Measurements from ENCODE around the gene GPR78. TPM values are rescaled to one million over a fixed set of nuclear protein-coding genes. Genes with fewer than 3 reads are reported as not detected.

Gene GPR78, protein sequence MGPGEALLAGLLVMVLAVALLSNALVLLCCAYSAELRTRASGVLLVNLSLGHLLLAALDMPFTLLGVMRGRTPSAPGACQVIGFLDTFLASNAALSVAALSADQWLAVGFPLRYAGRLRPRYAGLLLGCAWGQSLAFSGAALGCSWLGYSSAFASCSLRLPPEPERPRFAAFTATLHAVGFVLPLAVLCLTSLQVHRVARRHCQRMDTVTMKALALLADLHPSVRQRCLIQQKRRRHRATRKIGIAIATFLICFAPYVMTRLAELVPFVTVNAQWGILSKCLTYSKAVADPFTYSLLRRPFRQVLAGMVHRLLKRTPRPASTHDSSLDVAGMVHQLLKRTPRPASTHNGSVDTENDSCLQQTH
- total RNA-seq: 1 to 10 TPM; 3.7 to 8.1 TPM
- 0.82 TPM for polyA plus RNA-seq (2013, experiment 1 of 2)
- polyA plus RNA-seq (2013, experiment 2 of 2): 1.2 TPM
- long read RNA-seq, experiment 1, partial matches to known transcripts: 0 of 1 reads
- long read RNA-seq, experiment 1, other reads (novel, unspliced or antisense): 1 of 1 reads
- long read RNA-seq, experiment 2, partial matches to known transcripts: 0 of 7 reads
- long read RNA-seq, experiment 2, other reads (novel, unspliced or antisense): 7 of 7 reads
- long read RNA-seq, experiment 3, partial matches to known transcripts: 6 of 18 reads
- long read RNA-seq, experiment 3, other reads (novel, unspliced or antisense): 12 of 18 reads
- long read RNA-seq, experiment 4, partial matches to known transcripts: 0 of 4 reads
- long read RNA-seq, experiment 4, other reads (novel, unspliced or antisense): 4 of 4 reads

DNA sequence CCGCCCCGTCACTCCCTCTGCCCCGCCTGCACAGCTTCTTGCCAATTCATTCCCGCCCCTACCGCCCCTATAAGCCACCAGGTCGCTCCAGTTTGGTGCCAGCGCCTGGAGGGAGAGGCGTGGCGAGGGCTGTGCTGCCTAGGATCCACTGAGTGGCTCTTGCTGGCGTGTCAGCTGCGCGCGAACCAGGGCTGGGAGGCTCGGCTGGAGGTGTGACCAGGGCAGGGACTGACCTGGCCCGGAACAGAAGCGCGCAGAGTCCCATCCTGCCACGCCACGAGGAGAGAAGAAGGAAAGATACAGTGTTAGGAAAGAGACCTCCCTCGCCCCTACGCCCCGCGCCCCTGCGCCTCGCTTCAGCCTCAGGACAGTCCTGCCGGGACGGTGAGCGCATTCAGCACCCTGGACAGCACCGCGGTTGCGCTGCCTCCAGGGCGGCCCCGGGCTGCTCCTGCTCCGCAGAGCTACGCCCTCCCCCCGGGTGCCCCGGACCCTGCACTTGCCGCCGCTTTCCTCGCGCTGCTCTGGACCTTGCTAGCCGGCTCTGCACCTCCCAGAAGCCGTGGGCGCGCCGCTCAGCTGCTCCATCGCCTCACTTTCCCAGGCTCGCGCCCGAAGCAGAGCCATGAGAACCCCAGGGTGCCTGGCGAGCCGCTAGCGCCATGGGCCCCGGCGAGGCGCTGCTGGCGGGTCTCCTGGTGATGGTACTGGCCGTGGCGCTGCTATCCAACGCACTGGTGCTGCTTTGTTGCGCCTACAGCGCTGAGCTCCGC is at the start of gene GPR78:
GPR78 (plus strand) TSS at position 72 of the 773 bp plus-strand sequence; CDS start at position 663, 591 bp downstream.
- H3K4me1 ChIP-seq (ENCODE audit: control insufficient read depth, insufficient read depth, low read length): peaks cover 22% of the 10 kb centered on the region
- peak; percentile 98 for DNase-seq
- no peak within 1 kb of the TSS for H3K27ac ChIP-seq (ENCODE audit: low read depth, low read length)
- no peaks in the 10 kb centered on the region for H3K9me3 ChIP-seq (ENCODE audit: control insufficient read depth, low read length)
- Mint-ChIP-seq H3K4me1 (peaks cover 31% of the 10 kb centered on the region), H3K27me3 (ENCODE audit: insufficient read depth) (peaks cover 45% of the 10 kb centered on the region), H3K27ac (no peak within 1 kb of the TSS), H3K9me3 (no peaks in the 10 kb centered on the region), H3K36me3 (ENCODE audit: low read depth) (no peaks in the 10 kb centered on the region), H3K4me3 (peak within 1 kb of the TSS; percentile 43)
- TF ChIP-seq, protein P1, sequence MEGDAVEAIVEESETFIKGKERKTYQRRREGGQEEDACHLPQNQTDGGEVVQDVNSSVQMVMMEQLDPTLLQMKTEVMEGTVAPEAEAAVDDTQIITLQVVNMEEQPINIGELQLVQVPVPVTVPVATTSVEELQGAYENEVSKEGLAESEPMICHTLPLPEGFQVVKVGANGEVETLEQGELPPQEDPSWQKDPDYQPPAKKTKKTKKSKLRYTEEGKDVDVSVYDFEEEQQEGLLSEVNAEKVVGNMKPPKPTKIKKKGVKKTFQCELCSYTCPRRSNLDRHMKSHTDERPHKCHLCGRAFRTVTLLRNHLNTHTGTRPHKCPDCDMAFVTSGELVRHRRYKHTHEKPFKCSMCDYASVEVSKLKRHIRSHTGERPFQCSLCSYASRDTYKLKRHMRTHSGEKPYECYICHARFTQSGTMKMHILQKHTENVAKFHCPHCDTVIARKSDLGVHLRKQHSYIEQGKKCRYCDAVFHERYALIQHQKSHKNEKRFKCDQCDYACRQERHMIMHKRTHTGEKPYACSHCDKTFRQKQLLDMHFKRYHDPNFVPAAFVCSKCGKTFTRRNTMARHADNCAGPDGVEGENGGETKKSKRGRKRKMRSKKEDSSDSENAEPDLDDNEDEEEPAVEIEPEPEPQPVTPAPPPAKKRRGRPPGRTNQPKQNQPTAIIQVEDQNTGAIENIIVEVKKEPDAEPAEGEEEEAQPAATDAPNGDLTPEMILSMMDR (conservative IDR thresholded peaks at IDR 0.05): no peak
- H3K36me3 ChIP-seq (ENCODE audit: control insufficient read depth, insufficient read depth, low read length): peaks cover 5% of the 10 kb centered on the region
- H3K9ac ChIP-seq (ENCODE audit: extremely low read depth, low read length, poor library complexity, severe bottlenecking): no peak within 1 kb of the TSS
- WGBS, 2 experiments (ENCODE audit: insufficient coverage in 1 of 2, insufficient read length in 1 of 2): 0 to 1% methylated on average over 37 to 63 of the region's 63 CpGs
- H3K27me3 ChIP-seq (ENCODE audit: control insufficient read depth, insufficient read depth, low read length, poor library complexity, severe bottlenecking): peaks cover 32% of the 10 kb centered on the region
- H3K4me3 ChIP-seq (ENCODE audit: low read length): peak within 1 kb of the TSS; percentile 65

DNA sequence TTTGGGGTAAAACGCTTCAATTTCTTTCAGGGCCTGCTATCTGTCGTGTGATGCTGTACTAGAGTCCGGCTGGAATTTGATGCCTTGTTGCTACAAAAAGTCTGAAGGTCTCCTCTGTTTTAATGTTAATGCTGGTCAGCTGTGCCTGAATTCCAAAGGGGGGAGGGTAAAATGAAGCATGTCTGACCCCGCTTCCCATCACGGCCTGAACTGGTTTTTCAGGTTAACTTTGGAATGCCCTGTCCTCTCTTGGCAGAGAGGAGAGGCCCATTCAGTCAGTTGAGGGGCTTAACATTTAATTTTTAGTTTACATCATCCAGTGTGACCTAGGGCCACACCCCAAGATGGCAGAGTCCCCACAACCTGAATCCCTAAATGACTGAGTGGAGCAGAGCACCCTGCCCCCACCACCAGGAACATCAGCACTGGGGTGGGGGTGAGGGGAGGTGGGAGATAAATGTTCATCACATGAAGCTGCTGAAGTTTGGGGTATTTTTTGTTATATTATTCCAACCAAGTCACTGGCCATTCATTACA is 47.9 kb upstream of the GPR78 start:
- peaks cover 11% of the 10 kb centered on the region for H3K4me1 Mint-ChIP-seq
- Histone ChIP-seq H3K4me1 (ENCODE audit: control insufficient read depth, insufficient read depth, low read length) (no peaks in the 10 kb centered on the region), H3K27me3 (ENCODE audit: control insufficient read depth, insufficient read depth, low read length, poor library complexity, severe bottlenecking) (no peaks in the 10 kb centered on the region), H3K9me3 (ENCODE audit: control insufficient read depth, low read length) (peaks cover 9% of the 10 kb centered on the region), H3K9ac (ENCODE audit: extremely low read depth, low read length, poor library complexity, severe bottlenecking) (no peak overlapping the region), H3K4me3 (ENCODE audit: low read length) (no peak overlapping the region), H3K36me3 (ENCODE audit: control insufficient read depth, insufficient read depth, low read length) (no peaks in the 10 kb centered on the region), H3K27ac (ENCODE audit: low read depth, low read length) (no peak overlapping the region)
- H3K27me3 Mint-ChIP-seq (ENCODE audit: insufficient read depth): peaks cover 4% of the 10 kb centered on the region
- no peak overlapping the region for H3K27ac Mint-ChIP-seq
- no peak for DNase-seq
- H3K36me3 Mint-ChIP-seq (ENCODE audit: low read depth): no peaks in the 10 kb centered on the region
- TF ChIP-seq, protein P1 (conservative IDR thresholded peaks at IDR 0.05): no peak
- no peak overlapping the region for H3K4me3 Mint-ChIP-seq
- H3K9me3 Mint-ChIP-seq: peaks cover 14% of the 10 kb centered on the region
- 75 to 76% methylated on average over 5 of the region's 5 CpGs for WGBS, 2 experiments (ENCODE audit: insufficient coverage in 1 of 2, insufficient read length in 1 of 2)

All from endodermal cell (in vitro differentiated cells).